ENCODE results near the gene PRMT9. TPM values are rescaled to one million over a fixed set of nuclear protein-coding genes. Genes with fewer than 3 reads are reported as not detected.
A peak's percentile ranks its signal among the peaks of the same experiment; 100 is the strongest.

PRMT9 gene
- total RNA-seq, result 10 to 100 TPM in 1 of 4 donors, 1 to 10 TPM in 2, under 1 TPM in 1; 0.60 to 17.1 (median 4.8) TPM

GRCh38 chr4:147683717-147684700, at the start of gene PRMT9:
TSS of gene PRMT9 (minus strand) at chr4:147684163. CDS start at chr4:147683987, 176 bp downstream.
- DNase-seq, result peak; percentile 94
- H3K27ac ChIP-seq, result peak within 1 kb of the TSS; percentile 89 to 93 (median 90)
- 0% methylated on average over 5 to 55 of the region's 69 CpGs for WGBS, 2 donors (ENCODE audit: low coverage in 1 of 2)
- TF ChIP-seq EP300 (IDR thresholded peaks at IDR 0.05; ENCODE audit: low read depth) (peak; percentile 86), CTCF (IDR thresholded peaks at IDR 0.05) (no peak), POLR2A (IDR thresholded peaks at IDR 0.05) (peak; percentile 82), POLR2AphosphoS5 (IDR thresholded peaks at IDR 0.05) (peak; percentile 94 to 95 (median 94))
- no peaks in the 10 kb centered on the region for H3K27me3 ChIP-seq
- intact Hi-C loops (cut with DNase I; ENCODE audit: low total_unique reads), result no loop called here
- H3K4me1 ChIP-seq, result peaks cover 6 to 19% (median 11%) of the 10 kb centered on the region in 4 donors
- H3K9me3 ChIP-seq, result no peaks in the 10 kb centered on the region
- in situ Hi-C loops (cut with MboI; ENCODE audit: low pct_ligation_motif_present in 1 of 4, low pct_unique_long_range_greater_than_20kb in 1 of 4, low sequenced_read_pairs in 3 of 4), result no loop called here
- no peaks in the 10 kb centered on the region for H3K36me3 ChIP-seq
- peak within 1 kb of the TSS; percentile 52 to 85 (median 70) for H3K4me3 ChIP-seq

GRCh38 chr4:147732518-147733235, 48.7 kb upstream of the PRMT9 start:
- intact Hi-C loops (cut with DNase I; ENCODE audit: low total_unique reads), result loop anchor here (10.0 kb wide), 1 partner anchor 132 kb away; no protein-coding TSS in a partner anchor
- H3K9me3 ChIP-seq, result no peaks in the 10 kb centered on the region
- 3 to 7% methylated on average over 7 to 38 of the region's 38 CpGs for WGBS, 2 donors (ENCODE audit: low coverage in 1 of 2)
- DNase-seq, result peak; percentile 11
- no peak for TF ChIP-seq EP300 (IDR thresholded peaks at IDR 0.05; ENCODE audit: low read depth)
- TF ChIP-seq CTCF (IDR thresholded peaks at IDR 0.05), result no peak
- TF ChIP-seq POLR2AphosphoS5 (IDR thresholded peaks at IDR 0.05), result no peak
- TF ChIP-seq POLR2A (IDR thresholded peaks at IDR 0.05), result no peak
- no peaks in the 10 kb centered on the region for H3K36me3 ChIP-seq
- peak overlapping the region; percentile 85 to 94 (median 92) for H3K27ac ChIP-seq
- H3K4me1 ChIP-seq, result peaks cover 5 to 48% (median 6%) of the 10 kb centered on the region in 4 donors
- peak overlapping the region; percentile 56 to 81 (median 70) for H3K4me3 ChIP-seq
- peaks cover 40% of the 10 kb centered on the region for H3K27me3 ChIP-seq
- in situ Hi-C loops (cut with MboI; ENCODE audit: low pct_ligation_motif_present in 1 of 4, low pct_unique_long_range_greater_than_20kb in 1 of 4, low sequenced_read_pairs in 3 of 4), result no loop called here

GRCh38 chr4:147731580-147732517, 47.9 kb upstream of the PRMT9 start, which contains the start of gene ARHGAP10:
TSS of gene ARHGAP10 (plus strand) at chr4:147732088. CDS start at chr4:147732302, 214 bp downstream.
- in situ Hi-C loops (cut with MboI; ENCODE audit: low pct_ligation_motif_present in 1 of 4, low pct_unique_long_range_greater_than_20kb in 1 of 4, low sequenced_read_pairs in 3 of 4) (no loop called here), intact Hi-C loops (cut with DNase I; ENCODE audit: low total_unique reads) (loop anchor here (10.0 kb wide), 1 partner anchor 133 kb away; no protein-coding TSS in a partner anchor)
- no peaks in the 10 kb centered on the region for H3K9me3 ChIP-seq
- peak; percentile 66 for DNase-seq
- WGBS, 2 donors (ENCODE audit: low coverage in 1 of 2), result 1% methylated on average over 91 of the region's 106 CpGs; no CpG with 5 or more reads in 1 of the 2 donors
- no peaks in the 10 kb centered on the region for H3K36me3 ChIP-seq
- peak within 1 kb of the TSS; percentile 85 to 94 (median 92) for H3K27ac ChIP-seq
- peak within 1 kb of the TSS; percentile 56 to 81 (median 70) for H3K4me3 ChIP-seq
- peaks cover 40% of the 10 kb centered on the region for H3K27me3 ChIP-seq
- H3K4me1 ChIP-seq, result peaks cover 4 to 42% (median 6%) of the 10 kb centered on the region in 4 donors
- peak in 1 of 3 donors; percentile 45 for TF ChIP-seq POLR2AphosphoS5 (IDR thresholded peaks at IDR 0.05)
- no peak for TF ChIP-seq POLR2A (IDR thresholded peaks at IDR 0.05)

- TF ChIP-seq POLR2AphosphoS5 (IDR thresholded peaks at IDR 0.05) (no peak), POLR2A (IDR thresholded peaks at IDR 0.05) (no peak)
- H3K27ac ChIP-seq, result no peak overlapping the region
- no peaks in the 10 kb centered on the region for H3K36me3 ChIP-seq
- intact Hi-C loops (cut with DNase I; ENCODE audit: low total_unique reads) (loop anchor here (10.0 kb wide), 1 partner anchor 134 kb away; no protein-coding TSS in a partner anchor), in situ Hi-C loops (cut with MboI; ENCODE audit: low pct_ligation_motif_present in 1 of 4, low pct_unique_long_range_greater_than_20kb in 1 of 4, low sequenced_read_pairs in 3 of 4) (no loop called here)
- WGBS, 2 donors (ENCODE audit: low coverage in 1 of 2), result 74 to 77% methylated on average over 4 of the region's 4 CpGs
- DNase-seq, result no peak
- H3K27me3 ChIP-seq, result peaks cover 40% of the 10 kb centered on the region
- peaks cover 0 to 27% (median 6%) of the 10 kb centered on the region in 4 donors for H3K4me1 ChIP-seq
- H3K9me3 ChIP-seq, result no peaks in the 10 kb centered on the region
- H3K4me3 ChIP-seq, result no peak overlapping the region
Observed at GRCh38 chr4:147730333-147730732, 46.4 kb upstream of the PRMT9 start.
